GM21367 (cell line): Measurements from ENCODE around the gene ENTR1.
"Not testable (repeated sequence)": the region's sequence is repeated elsewhere in the genome, so short reads cannot be mapped to it uniquely, and the experiment has no call there.

ENCODE experiments used
- ATAC-seq: cut with Tn5 transposase; IDR thresholded peaks from one replicate; pipeline ENCODE4 v1.9.1; 2021; ENCODE audit not compliant: unreplicated experiment

Gene ENTR1

DNA sequence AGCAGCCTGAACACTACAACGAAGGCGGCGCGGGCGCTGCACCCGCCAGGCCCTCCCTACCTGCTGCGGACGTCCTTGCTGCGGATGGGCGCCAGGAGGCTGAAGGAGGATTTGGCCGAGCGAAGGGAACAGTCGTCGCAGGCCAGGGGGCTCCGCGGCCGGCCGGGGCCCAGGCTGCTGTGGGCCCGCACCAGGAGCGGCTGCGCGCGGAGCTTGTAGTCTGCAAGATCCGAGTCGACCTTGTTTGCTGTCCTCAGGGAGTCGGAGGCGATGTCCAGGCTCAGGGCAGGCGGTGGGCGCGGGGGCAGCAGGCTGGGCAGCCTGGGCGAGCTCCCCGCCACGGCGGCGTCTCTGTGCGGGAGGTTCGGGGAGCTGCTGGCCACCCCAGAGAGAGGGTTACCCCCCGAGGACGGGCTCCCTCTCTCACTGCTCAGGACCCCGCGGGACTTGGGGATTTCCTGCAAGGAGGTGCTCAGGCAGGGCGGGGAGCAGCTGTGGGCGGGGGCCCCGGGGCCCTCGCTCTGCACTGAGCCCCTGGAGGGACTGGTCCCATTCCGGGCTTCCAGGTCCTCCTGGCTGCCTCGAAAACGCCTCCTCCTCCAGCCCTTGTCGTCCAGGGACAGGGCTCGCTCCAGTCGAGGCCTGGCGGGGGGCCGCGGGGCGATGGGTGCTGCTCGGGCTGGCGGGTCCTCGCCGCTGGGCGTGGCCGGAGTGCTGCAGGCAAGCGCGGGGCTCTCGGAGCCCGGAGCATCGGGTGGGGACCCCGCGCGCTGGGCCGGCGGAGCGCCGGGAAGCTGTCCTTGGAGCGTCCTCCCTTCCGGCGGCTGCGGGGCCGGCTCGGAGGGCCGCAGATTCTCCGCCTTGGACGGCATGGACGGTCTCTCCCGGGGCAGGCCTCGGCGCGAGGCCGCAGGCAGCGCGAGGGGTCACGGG, 28.4 kb upstream of the ENTR1 start:
- peak; percentile 26 for ATAC-seq

- no peak for ATAC-seq
These were observed 27.6 kb upstream of the ENTR1 start for GRCh38 chr9:136437839-136438547.

- no peak for ATAC-seq
These were observed 27.0 kb upstream of the ENTR1 start for GRCh38 chr9:136437430-136437829.

DNA sequence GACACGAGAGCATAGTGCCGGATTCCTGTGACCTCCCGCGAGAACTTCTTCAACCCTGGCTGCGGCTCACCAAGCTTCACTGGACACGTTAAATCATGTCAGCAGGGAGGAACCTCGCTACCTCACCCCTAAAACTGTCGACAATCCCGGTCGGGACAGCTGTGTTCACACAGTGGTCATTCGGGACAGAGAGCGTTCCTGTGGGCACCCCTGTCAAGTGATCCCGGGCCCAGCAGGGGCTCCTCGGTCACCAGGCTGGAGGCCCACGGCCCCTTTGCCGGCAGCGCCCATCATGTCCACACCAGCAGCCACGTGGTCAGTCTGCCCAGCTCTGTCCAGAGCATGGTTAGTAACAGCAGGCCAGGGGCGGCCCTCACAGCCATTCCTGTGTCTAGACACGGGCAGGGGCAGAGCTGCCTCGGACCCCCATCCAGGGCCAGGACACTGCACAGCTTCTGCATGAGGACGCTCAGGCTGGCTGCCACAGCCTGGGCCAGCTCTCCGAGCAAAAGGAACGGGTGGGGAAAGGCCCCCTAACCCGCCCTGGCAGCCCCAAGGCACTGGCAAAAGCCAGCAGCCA, 25.7 kb upstream of the ENTR1 start:
- ATAC-seq = no peak

GRCh38 chr9:136434580-136435169, 24.3 kb upstream of the ENTR1 start:
- ATAC-seq = no peak

DNA sequence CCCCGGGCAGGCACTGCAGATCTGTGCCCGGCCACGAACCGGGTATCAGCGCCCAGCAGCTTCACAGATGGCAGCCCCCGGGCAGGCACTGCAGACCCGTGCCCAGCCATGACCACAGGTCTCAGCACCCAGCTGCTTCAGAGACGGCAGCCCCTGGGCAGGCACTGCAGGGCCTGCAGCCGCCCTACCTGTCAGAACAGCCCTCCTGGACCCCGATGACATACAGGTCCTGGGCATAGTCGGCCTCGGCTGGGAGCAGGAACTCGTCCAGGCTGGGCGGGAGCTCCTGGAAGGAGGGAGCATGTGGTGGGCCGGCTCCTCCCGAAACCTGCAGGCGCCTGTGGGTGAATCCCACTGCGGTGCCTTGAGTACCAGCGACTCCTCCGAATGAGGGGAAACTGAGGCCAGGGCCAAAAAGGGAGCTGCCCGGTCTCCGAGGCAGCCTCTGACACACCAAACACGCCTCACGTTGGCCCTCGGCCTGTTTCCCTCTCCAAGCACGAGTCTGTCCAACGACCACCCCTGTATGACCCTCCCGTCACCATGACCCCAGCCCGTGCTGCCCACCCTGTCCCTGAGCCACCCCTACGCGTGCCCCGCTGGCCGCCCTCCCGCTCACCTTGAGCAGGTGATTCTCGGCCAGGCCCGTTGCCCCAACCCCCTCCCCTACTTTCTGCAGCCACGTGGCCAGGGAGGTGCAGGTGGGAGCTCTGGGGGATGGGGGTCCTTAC, 23.6 kb upstream of the ENTR1 start:
- ATAC-seq = no peak

- no peak for ATAC-seq
These were observed 22.8 kb upstream of the ENTR1 start for GRCh38 chr9:136433043-136433715.

DNA sequence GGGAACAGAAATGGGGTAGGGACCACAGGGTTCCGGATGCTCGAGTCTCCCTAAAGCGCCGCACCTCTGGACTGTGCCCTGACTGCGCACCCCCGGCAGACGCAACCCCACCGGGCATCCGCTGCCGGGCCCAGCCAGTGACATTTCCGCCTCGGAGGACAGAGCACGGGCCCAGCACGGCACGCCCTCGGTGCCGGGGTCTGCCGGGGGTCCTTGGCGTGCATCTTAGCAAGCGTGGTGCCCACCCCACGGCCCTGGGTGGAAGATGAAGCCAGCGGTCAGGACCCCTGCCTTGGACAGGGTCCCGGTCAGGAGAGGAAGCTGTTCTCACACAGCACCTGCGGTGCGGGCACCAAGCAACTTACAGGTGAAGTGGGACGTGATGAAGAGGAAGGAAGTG, 22.2 kb upstream of the ENTR1 start:
- ATAC-seq = no peak

- ATAC-seq = no peak
These were observed 21.5 kb upstream of the ENTR1 start for GRCh38 chr9:136431782-136432350.

- ATAC-seq = no peak
These were observed 20.3 kb upstream of the ENTR1 start for GRCh38 chr9:136430588-136431234.

GRCh38 chr9:136429683-136430491, 19.5 kb upstream of the ENTR1 start:
- ATAC-seq = no peak

- ATAC-seq = no peak
These were observed 18.7 kb upstream of the ENTR1 start for GRCh38 chr9:136429075-136429628.

DNA sequence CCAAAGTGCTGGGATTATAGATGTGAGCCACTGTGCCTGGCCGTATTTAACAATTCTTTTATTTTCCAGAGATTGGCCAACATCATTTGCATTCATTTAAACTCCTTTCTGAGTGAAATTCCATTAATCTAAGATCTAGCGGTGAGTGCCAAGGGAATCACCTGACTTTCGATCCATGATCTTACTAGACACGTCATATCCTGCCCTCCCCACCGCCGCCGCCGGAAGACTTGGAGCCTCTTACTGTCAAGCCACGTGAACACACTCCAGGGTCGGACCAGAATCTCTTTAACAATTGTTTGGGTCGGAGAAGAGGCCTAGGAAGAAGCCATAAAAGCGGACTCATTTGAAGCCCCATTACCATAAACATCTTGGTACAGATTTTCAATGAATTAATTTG, 16.4 kb upstream of the ENTR1 start:
- ATAC-seq = no peak

DNA sequence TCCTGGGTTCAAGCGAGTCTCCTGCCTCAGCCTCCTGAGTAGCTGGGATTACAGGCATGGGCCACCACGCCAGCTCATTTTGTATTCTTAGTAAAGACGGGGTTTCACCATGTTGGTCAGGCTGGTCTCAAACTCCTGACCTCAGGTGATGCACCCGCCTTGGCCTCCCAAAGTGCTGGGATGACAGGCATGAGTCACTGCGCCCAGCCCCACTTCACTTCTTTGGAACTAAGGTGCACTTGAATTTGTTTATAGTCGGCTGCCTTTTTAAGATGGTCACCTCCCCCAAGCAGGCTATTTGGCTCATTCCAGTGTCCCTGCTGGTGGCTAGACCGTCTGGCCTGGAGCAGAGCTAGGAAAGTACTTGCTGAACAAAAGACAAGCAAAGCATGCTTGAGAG, 15.0 kb upstream of the ENTR1 start:
- not testable (repeated sequence) for ATAC-seq

DNA sequence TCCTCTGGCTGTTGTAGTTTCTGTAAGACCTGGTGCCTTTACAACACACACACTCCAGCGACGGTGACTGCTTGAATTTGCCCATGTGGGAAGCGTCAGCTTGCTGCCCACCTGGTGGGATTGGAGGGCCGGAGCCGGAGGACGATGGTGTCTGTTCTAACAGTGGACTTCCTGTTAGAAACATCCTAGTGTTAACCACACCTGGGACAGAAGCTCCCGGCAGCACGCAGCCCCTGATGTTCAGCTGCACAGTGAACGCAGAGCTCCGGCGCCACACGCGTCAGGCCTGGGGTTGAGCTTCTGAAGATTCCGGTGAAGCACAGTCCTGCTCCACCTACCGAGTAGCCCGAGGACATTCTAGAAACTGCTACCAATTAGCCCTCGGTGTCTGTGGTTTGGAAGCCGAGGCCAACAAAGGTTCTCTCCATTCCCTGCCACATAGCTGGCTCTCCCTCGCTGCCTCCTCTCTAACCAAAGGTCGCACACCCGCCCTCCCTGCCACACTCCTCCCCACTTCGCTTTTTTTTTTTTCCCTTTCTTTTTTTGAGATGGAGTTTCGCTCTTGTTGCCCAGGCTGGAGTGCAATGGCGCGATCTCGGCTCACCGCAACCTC, 14.4 kb upstream of the ENTR1 start:
- ATAC-seq = no peak

DNA sequence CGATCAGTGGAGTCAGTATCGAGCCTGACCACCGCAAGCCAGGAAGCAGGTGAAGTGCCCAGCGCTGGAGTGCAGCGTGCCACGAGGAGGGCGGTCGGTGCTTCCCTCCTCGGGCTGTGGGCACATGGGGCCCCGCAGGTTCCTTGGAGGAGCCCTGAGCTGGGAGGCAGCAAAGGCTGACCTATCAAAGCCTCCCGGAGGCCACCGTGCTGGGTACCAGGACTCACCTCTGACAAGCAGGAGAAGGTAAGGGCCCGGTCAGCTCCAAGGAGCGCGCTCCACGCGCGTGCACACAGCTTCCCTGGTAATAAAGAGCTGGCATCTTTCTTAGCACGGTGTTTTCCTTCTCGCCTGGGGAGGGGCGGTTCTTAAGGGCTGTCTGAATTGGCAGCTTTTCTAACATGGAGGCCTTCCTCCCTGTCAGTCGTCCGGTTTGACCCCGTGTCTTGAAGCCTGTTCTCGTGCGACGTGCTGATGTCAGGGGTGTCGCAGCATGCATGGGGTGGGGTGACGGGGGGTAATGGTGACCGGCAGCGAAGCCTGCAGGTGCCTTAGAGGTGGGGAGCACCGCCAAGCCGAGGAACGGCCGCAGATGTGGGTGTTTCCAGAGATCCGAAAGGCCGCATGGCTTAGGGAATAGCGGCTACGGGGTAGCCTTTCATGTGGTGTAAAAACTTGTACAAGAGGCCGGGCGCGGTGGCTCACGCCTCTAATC, 13.2 kb upstream of the ENTR1 start:
- no peak for ATAC-seq

GRCh38 chr9:136422876-136423275, 12.5 kb upstream of the ENTR1 start:
- no peak for ATAC-seq
